Measurements from ENCODE around the gene ANAPC5.
"Not testable (repeated sequence)": the region's sequence is repeated elsewhere in the genome, so short reads cannot be mapped to it uniquely, and the experiment has no call there.

ANAPC5 gene

GRCh38 chr12:121310231-121310630 lies 42.0 kb downstream of the ANAPC5 start:
- not testable (repeated sequence) for H3K27me3 Mint-ChIP-seq, H3K4me3 Mint-ChIP-seq, ATAC-seq, H3K9me3 Mint-ChIP-seq, DNase-seq, H3K27ac Mint-ChIP-seq
- Mint-ChIP-seq H3K36me3 (ENCODE audit: low read depth) (peaks cover 42% of the 10 kb centered on the region), H3K4me1 (peaks cover 21% of the 10 kb centered on the region)

- not testable (repeated sequence) for H3K27me3 Mint-ChIP-seq, H3K27ac Mint-ChIP-seq, H3K4me1 Mint-ChIP-seq, H3K9me3 Mint-ChIP-seq, H3K4me3 Mint-ChIP-seq, ATAC-seq, DNase-seq
- H3K36me3 Mint-ChIP-seq (ENCODE audit: low read depth), result peaks cover 30% of the 10 kb centered on the region
Observed at GRCh38 chr12:121307397-121307796, 44.8 kb downstream of the ANAPC5 start.

- Mint-ChIP-seq H3K36me3 (ENCODE audit: low read depth) (peaks cover 11% of the 10 kb centered on the region), H3K4me1 (no peaks in the 10 kb centered on the region), H3K27me3 (no peaks in the 10 kb centered on the region), H3K27ac (no peak overlapping the region), H3K4me3 (no peak overlapping the region), H3K9me3 (no peaks in the 10 kb centered on the region)
- no peak for ATAC-seq
- DNase-seq, result no peak
Observed at GRCh38 chr12:121304306-121304705, 47.9 kb downstream of the ANAPC5 start.

GRCh38 chr12:121301876-121302275 lies 50.3 kb downstream of the ANAPC5 start:
- Mint-ChIP-seq H3K36me3 (ENCODE audit: low read depth) (no peaks in the 10 kb centered on the region), H3K4me3 (no peak overlapping the region), H3K27ac (no peak overlapping the region), H3K9me3 (no peaks in the 10 kb centered on the region), H3K4me1 (peaks cover 9% of the 10 kb centered on the region), H3K27me3 (no peaks in the 10 kb centered on the region)
- DNase-seq, result no peak
- no peak for ATAC-seq

GRCh38 chr12:121300083-121300819 lies 52.0 kb downstream of the ANAPC5 start:
- DNase-seq, result no peak
- Mint-ChIP-seq H3K9me3 (no peaks in the 10 kb centered on the region), H3K27me3 (no peaks in the 10 kb centered on the region), H3K27ac (no peak overlapping the region), H3K36me3 (ENCODE audit: low read depth) (no peaks in the 10 kb centered on the region), H3K4me3 (no peak overlapping the region), H3K4me1 (peaks cover 12% of the 10 kb centered on the region)
- ATAC-seq, result no peak

- H3K4me1 Mint-ChIP-seq, result peaks cover 16% of the 10 kb centered on the region
- no peak overlapping the region for H3K4me3 Mint-ChIP-seq
- no peaks in the 10 kb centered on the region for H3K9me3 Mint-ChIP-seq
Observed at GRCh38 chr12:121299662-121300061, 52.5 kb downstream of the ANAPC5 start.

GRCh38 chr12:121298411-121298810 lies 53.8 kb downstream of the ANAPC5 start:
- not testable (repeated sequence) for H3K4me3 Mint-ChIP-seq; H3K27ac Mint-ChIP-seq; ATAC-seq; H3K36me3 Mint-ChIP-seq (ENCODE audit: low read depth); H3K27me3 Mint-ChIP-seq; DNase-seq; H3K9me3 Mint-ChIP-seq
- H3K4me1 Mint-ChIP-seq, result peaks cover 22% of the 10 kb centered on the region

More at GRCh38 chr12:121299662-121300061, 52.5 kb downstream of the ANAPC5 start:
- DNase-seq, result no peak
- Mint-ChIP-seq H3K27me3 (no peaks in the 10 kb centered on the region), H3K27ac (no peak overlapping the region), H3K36me3 (ENCODE audit: low read depth) (no peaks in the 10 kb centered on the region)
- no peak for ATAC-seq

GRCh38 chr12:121297435-121297991 lies 54.7 kb downstream of the ANAPC5 start:
- Mint-ChIP-seq H3K27me3 (no peaks in the 10 kb centered on the region), H3K4me1 (peaks cover 22% of the 10 kb centered on the region), H3K27ac (peak overlapping the region; percentile 59), H3K36me3 (ENCODE audit: low read depth) (peaks cover 2% of the 10 kb centered on the region), H3K9me3 (no peaks in the 10 kb centered on the region), H3K4me3 (peak overlapping the region; percentile 80)
- DNase-seq, result peak; percentile 67
- ATAC-seq, result peak; percentile 13

- no peaks in the 10 kb centered on the region for H3K9me3 Mint-ChIP-seq
- H3K27me3 Mint-ChIP-seq, result no peaks in the 10 kb centered on the region
- peak within 1 kb of the TSS; percentile 90 for H3K4me3 Mint-ChIP-seq
- H3K27ac Mint-ChIP-seq, result peak within 1 kb of the TSS; percentile 73
- ATAC-seq, result peak; percentile 84
- DNase-seq, result peak; percentile 88
- peaks cover 6% of the 10 kb centered on the region for H3K36me3 Mint-ChIP-seq (ENCODE audit: low read depth)
- H3K4me1 Mint-ChIP-seq, result peaks cover 24% of the 10 kb centered on the region
Observed at GRCh38 chr12:121296618-121297434, 55.4 kb downstream of the ANAPC5 start, which contains the start of gene CAMKK2. Gene CAMKK2 (minus strand): TSS chr12:121296709. CDS start chr12:121274526, 22,183 bp downstream.

- peak overlapping the region; percentile 90 for H3K4me3 Mint-ChIP-seq
- ATAC-seq, result peak; percentile 29
- peak; percentile 46 for DNase-seq
Observed at GRCh38 chr12:121295746-121296617, 56.2 kb downstream of the ANAPC5 start.

GRCh38 chr12:121295116-121295745 lies 57.0 kb downstream of the ANAPC5 start:
- DNase-seq (peak; percentile 9), ATAC-seq (no peak)
- H3K27ac Mint-ChIP-seq, result peak overlapping the region; percentile 73
- H3K27me3 Mint-ChIP-seq, result no peaks in the 10 kb centered on the region
- peak overlapping the region; percentile 90 for H3K4me3 Mint-ChIP-seq
- no peaks in the 10 kb centered on the region for H3K9me3 Mint-ChIP-seq
- H3K36me3 Mint-ChIP-seq (ENCODE audit: low read depth), result peaks cover 13% of the 10 kb centered on the region
- H3K4me1 Mint-ChIP-seq, result peaks cover 24% of the 10 kb centered on the region

More at GRCh38 chr12:121295746-121296617, 56.2 kb downstream of the ANAPC5 start:
- Mint-ChIP-seq H3K36me3 (ENCODE audit: low read depth) (peaks cover 12% of the 10 kb centered on the region), H3K4me1 (peaks cover 24% of the 10 kb centered on the region), H3K9me3 (no peaks in the 10 kb centered on the region), H3K27ac (peak overlapping the region; percentile 73), H3K27me3 (no peaks in the 10 kb centered on the region)

GRCh38 chr12:121294151-121294889 lies 57.9 kb downstream of the ANAPC5 start:
- Mint-ChIP-seq H3K27ac (no peak overlapping the region), H3K36me3 (ENCODE audit: low read depth) (peaks cover 16% of the 10 kb centered on the region), H3K27me3 (no peaks in the 10 kb centered on the region), H3K4me1 (peaks cover 24% of the 10 kb centered on the region), H3K4me3 (no peak overlapping the region), H3K9me3 (no peaks in the 10 kb centered on the region)
- ATAC-seq (no peak), DNase-seq (no peak)

- no peak overlapping the region for H3K27ac Mint-ChIP-seq
- no peaks in the 10 kb centered on the region for H3K27me3 Mint-ChIP-seq
- ATAC-seq, result no peak
- DNase-seq, result no peak
- no peak overlapping the region for H3K4me3 Mint-ChIP-seq
- H3K36me3 Mint-ChIP-seq (ENCODE audit: low read depth), result peaks cover 16% of the 10 kb centered on the region
- peaks cover 26% of the 10 kb centered on the region for H3K4me1 Mint-ChIP-seq
- no peaks in the 10 kb centered on the region for H3K9me3 Mint-ChIP-seq
Observed at GRCh38 chr12:121293603-121294002, 58.6 kb downstream of the ANAPC5 start.
